Fibroblast of peridontal ligament (primary cell): Measurements from ENCODE around the gene SNX19.
"Not testable (repeated sequence)": the region's sequence is repeated elsewhere in the genome, so short reads cannot be mapped to it uniquely, and the experiment has no call there.

Experiments
- DNase-seq: peaks from one replicate; pipeline ENCODE4 v3.0.0-alpha.2; 2010; ENCODE audit errors: extremely low read depth

Gene SNX19

GRCh38 chr11:130916238-130916855 is at the start of gene SNX19:
SNX19 (minus strand) TSS chr11:130916479; CDS start chr11:130915939, 540 bp downstream.
- peak; percentile 86 for DNase-seq

GRCh38 chr11:130964058-130964792 is 47.9 kb upstream of the SNX19 start:
- no peak for DNase-seq

- peak; percentile 24 for DNase-seq
Measured at GRCh38 chr11:130947889-130948288, 31.6 kb upstream of the SNX19 start.

- DNase-seq: no peak
Measured at GRCh38 chr11:130947481-130947880, 31.2 kb upstream of the SNX19 start.

GRCh38 chr11:130947058-130947457 is 30.8 kb upstream of the SNX19 start:
- DNase-seq: no peak

GRCh38 chr11:130945896-130946295 is 29.6 kb upstream of the SNX19 start:
- DNase-seq: peak; percentile 77

- peak; percentile 90 for DNase-seq
Measured at GRCh38 chr11:130940706-130941105, 24.4 kb upstream of the SNX19 start.

GRCh38 chr11:130937051-130937450 is 20.8 kb upstream of the SNX19 start:
- no peak for DNase-seq

- no peak for DNase-seq
Measured at GRCh38 chr11:130932086-130932712, 15.9 kb upstream of the SNX19 start.

- DNase-seq: no peak
Measured at GRCh38 chr11:130924750-130925149, 8.5 kb upstream of the SNX19 start.

- DNase-seq: not testable (repeated sequence)
Measured at GRCh38 chr11:130920612-130921011, 4.3 kb upstream of the SNX19 start.

GRCh38 chr11:130918081-130918480 is 1.8 kb upstream of the SNX19 start:
- no peak for DNase-seq

- DNase-seq: no peak
Measured at GRCh38 chr11:130916910-130917309, 631 bp upstream of the SNX19 start.

GRCh38 chr11:130915603-130916237 is 559 bp downstream of the SNX19 start:
- no peak for DNase-seq

- DNase-seq: no peak
Measured at GRCh38 chr11:130913268-130913667, 3.0 kb downstream of the SNX19 start.

GRCh38 chr11:130912552-130912951 is 3.7 kb downstream of the SNX19 start:
- DNase-seq: no peak

GRCh38 chr11:130911306-130911705 is 5.0 kb downstream of the SNX19 start:
- DNase-seq: no peak

- DNase-seq: peak; percentile 67
Measured at GRCh38 chr11:130909650-130910049, 6.6 kb downstream of the SNX19 start.

GRCh38 chr11:130908770-130909625 is 7.3 kb downstream of the SNX19 start:
- DNase-seq: peak; percentile 82

- DNase-seq: no peak
Measured at GRCh38 chr11:130908061-130908460, 8.2 kb downstream of the SNX19 start.

- DNase-seq: no peak
Measured at GRCh38 chr11:130907229-130907628, 9.1 kb downstream of the SNX19 start.

- DNase-seq: no peak
Measured at GRCh38 chr11:130906616-130907015, 9.7 kb downstream of the SNX19 start.
